ENCODE results near the gene IQCE.
A peak's percentile ranks its signal among the peaks of the same experiment; 100 is the strongest.

IQCE gene

GRCh38 chr7:2637505-2638223, 78.9 kb downstream of the IQCE start:
- Histone ChIP-seq H3K4me1 (ENCODE audit: insufficient read depth, insufficient read length) (peaks cover 62% of the 10 kb centered on the region), H3K4me3 (ENCODE audit: insufficient read length, low read depth) (no peak overlapping the region), H3K36me3 (ENCODE audit: insufficient read depth, insufficient read length, low read length) (peaks cover 60% of the 10 kb centered on the region), H3K9ac (ENCODE audit: insufficient read length, low read depth) (peak overlapping the region; percentile 56), H3K27me3 (ENCODE audit: insufficient read depth, insufficient read length) (no peaks in the 10 kb centered on the region), H3K9me3 (ENCODE audit: insufficient read depth, low read length) (no peaks in the 10 kb centered on the region)
- TF ChIP-seq ZNF274 (IDR thresholded peaks at IDR 0.05; ENCODE audit: low read depth, low read length) (no peak), SUZ12 (IDR thresholded peaks at IDR 0.05; ENCODE audit: extremely low read depth, insufficient read depth, insufficient read length) (no peak), YY1 (IDR thresholded peaks at IDR 0.05; ENCODE audit: insufficient read depth, insufficient read length) (no peak)
- no peak for DNase-seq (ENCODE audit: low read depth, low spot score)

GRCh38 chr7:2638224-2638991, 79.6 kb downstream of the IQCE start:
- Histone ChIP-seq H3K36me3 (ENCODE audit: insufficient read depth, insufficient read length, low read length) (peaks cover 63% of the 10 kb centered on the region), H3K9me3 (ENCODE audit: insufficient read depth, low read length) (no peaks in the 10 kb centered on the region), H3K4me1 (ENCODE audit: insufficient read depth, insufficient read length) (peaks cover 59% of the 10 kb centered on the region), H3K27me3 (ENCODE audit: insufficient read depth, insufficient read length) (no peaks in the 10 kb centered on the region), H3K9ac (ENCODE audit: insufficient read length, low read depth) (peak overlapping the region; percentile 56), H3K4me3 (ENCODE audit: insufficient read length, low read depth) (no peak overlapping the region)
- DNase-seq (ENCODE audit: low read depth, low spot score): no peak
- TF ChIP-seq YY1 (IDR thresholded peaks at IDR 0.05; ENCODE audit: insufficient read depth, insufficient read length) (no peak), ZNF274 (IDR thresholded peaks at IDR 0.05; ENCODE audit: low read depth, low read length) (no peak), SUZ12 (IDR thresholded peaks at IDR 0.05; ENCODE audit: extremely low read depth, insufficient read depth, insufficient read length) (no peak)

GRCh38 chr7:2639181-2639681, 80.5 kb downstream of the IQCE start:
- DNase-seq (ENCODE audit: low read depth, low spot score): no peak
- Histone ChIP-seq H3K27me3 (ENCODE audit: insufficient read depth, insufficient read length) (no peaks in the 10 kb centered on the region), H3K9ac (ENCODE audit: insufficient read length, low read depth) (no peak overlapping the region), H3K4me3 (ENCODE audit: insufficient read length, low read depth) (no peak overlapping the region), H3K4me1 (ENCODE audit: insufficient read depth, insufficient read length) (peaks cover 57% of the 10 kb centered on the region), H3K9me3 (ENCODE audit: insufficient read depth, low read length) (no peaks in the 10 kb centered on the region), H3K36me3 (ENCODE audit: insufficient read depth, insufficient read length, low read length) (peaks cover 67% of the 10 kb centered on the region)
- TF ChIP-seq ZNF274 (IDR thresholded peaks at IDR 0.05; ENCODE audit: low read depth, low read length) (no peak), SUZ12 (IDR thresholded peaks at IDR 0.05; ENCODE audit: extremely low read depth, insufficient read depth, insufficient read length) (no peak), YY1 (IDR thresholded peaks at IDR 0.05; ENCODE audit: insufficient read depth, insufficient read length) (no peak)

GRCh38 chr7:2639695-2640481, 81.1 kb downstream of the IQCE start:
- Histone ChIP-seq H3K4me1 (ENCODE audit: insufficient read depth, insufficient read length) (peaks cover 61% of the 10 kb centered on the region), H3K36me3 (ENCODE audit: insufficient read depth, insufficient read length, low read length) (peaks cover 66% of the 10 kb centered on the region)
- no peak for DNase-seq (ENCODE audit: low read depth, low spot score)

GRCh38 chr7:2640482-2640830, 81.7 kb downstream of the IQCE start:
- H3K9ac ChIP-seq (ENCODE audit: insufficient read length, low read depth): peak overlapping the region; percentile 52
- H3K4me3 ChIP-seq (ENCODE audit: insufficient read length, low read depth): no peak overlapping the region
- H3K4me1 ChIP-seq (ENCODE audit: insufficient read depth, insufficient read length): peaks cover 61% of the 10 kb centered on the region
- no peak for DNase-seq (ENCODE audit: low read depth, low spot score)
- H3K36me3 ChIP-seq (ENCODE audit: insufficient read depth, insufficient read length, low read length): peaks cover 61% of the 10 kb centered on the region
- no peaks in the 10 kb centered on the region for H3K9me3 ChIP-seq (ENCODE audit: insufficient read depth, low read length)
- no peaks in the 10 kb centered on the region for H3K27me3 ChIP-seq (ENCODE audit: insufficient read depth, insufficient read length)
- TF ChIP-seq ZNF274 (IDR thresholded peaks at IDR 0.05; ENCODE audit: low read depth, low read length) (no peak), SUZ12 (IDR thresholded peaks at IDR 0.05; ENCODE audit: extremely low read depth, insufficient read depth, insufficient read length) (no peak), YY1 (IDR thresholded peaks at IDR 0.05; ENCODE audit: insufficient read depth, insufficient read length) (no peak)

More at GRCh38 chr7:2639695-2640481, 81.1 kb downstream of the IQCE start:
- Histone ChIP-seq H3K9ac (ENCODE audit: insufficient read length, low read depth) (peak overlapping the region; percentile 52), H3K9me3 (ENCODE audit: insufficient read depth, low read length) (no peaks in the 10 kb centered on the region), H3K4me3 (ENCODE audit: insufficient read length, low read depth) (no peak overlapping the region), H3K27me3 (ENCODE audit: insufficient read depth, insufficient read length) (no peaks in the 10 kb centered on the region)
- TF ChIP-seq ZNF274 (IDR thresholded peaks at IDR 0.05; ENCODE audit: low read depth, low read length) (no peak), SUZ12 (IDR thresholded peaks at IDR 0.05; ENCODE audit: extremely low read depth, insufficient read depth, insufficient read length) (no peak), YY1 (IDR thresholded peaks at IDR 0.05; ENCODE audit: insufficient read depth, insufficient read length) (no peak)

GRCh38 chr7:2640846-2641316, 82.1 kb downstream of the IQCE start:
- peaks cover 61% of the 10 kb centered on the region for H3K4me1 ChIP-seq (ENCODE audit: insufficient read depth, insufficient read length)
- no peaks in the 10 kb centered on the region for H3K9me3 ChIP-seq (ENCODE audit: insufficient read depth, low read length)
- peak overlapping the region; percentile 52 for H3K9ac ChIP-seq (ENCODE audit: insufficient read length, low read depth)
- H3K4me3 ChIP-seq (ENCODE audit: insufficient read length, low read depth): no peak overlapping the region
- H3K27me3 ChIP-seq (ENCODE audit: insufficient read depth, insufficient read length): no peaks in the 10 kb centered on the region
- DNase-seq (ENCODE audit: low read depth, low spot score): no peak
- H3K36me3 ChIP-seq (ENCODE audit: insufficient read depth, insufficient read length, low read length): peaks cover 59% of the 10 kb centered on the region
- TF ChIP-seq YY1 (IDR thresholded peaks at IDR 0.05; ENCODE audit: insufficient read depth, insufficient read length) (no peak), ZNF274 (IDR thresholded peaks at IDR 0.05; ENCODE audit: low read depth, low read length) (no peak), SUZ12 (IDR thresholded peaks at IDR 0.05; ENCODE audit: extremely low read depth, insufficient read depth, insufficient read length) (no peak)
